OCI-M2 (cell line): ENCODE measurements around the gene DARS1.

Experiments
- DNase-seq: peaks from one replicate; lab custom pipeline; 2025; ENCODE audit not compliant: unreplicated experiment; lab: John Stamatoyannopoulos, UW

DARS1 gene

DNA sequence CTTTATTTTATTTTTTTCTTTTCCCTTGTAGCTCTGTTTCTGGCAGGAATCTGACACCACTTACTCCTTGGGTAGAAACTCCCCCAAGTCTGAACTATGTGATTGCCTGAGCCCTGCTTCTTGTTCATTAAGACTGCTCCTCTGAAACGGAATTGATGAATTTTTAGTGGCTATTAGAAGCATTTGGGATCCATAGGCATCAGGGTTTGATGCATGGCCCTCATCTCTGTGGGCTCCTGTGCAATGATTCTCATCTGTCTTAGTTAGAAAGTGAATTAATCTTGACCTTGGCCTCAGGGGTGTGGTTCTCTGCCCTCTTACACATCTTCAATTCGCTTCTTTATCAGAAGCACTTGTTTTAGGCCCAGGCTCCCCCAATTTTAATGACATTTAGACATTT lies 31.0 kb upstream of the DARS1 start:
- DNase-seq: no peak

DNA sequence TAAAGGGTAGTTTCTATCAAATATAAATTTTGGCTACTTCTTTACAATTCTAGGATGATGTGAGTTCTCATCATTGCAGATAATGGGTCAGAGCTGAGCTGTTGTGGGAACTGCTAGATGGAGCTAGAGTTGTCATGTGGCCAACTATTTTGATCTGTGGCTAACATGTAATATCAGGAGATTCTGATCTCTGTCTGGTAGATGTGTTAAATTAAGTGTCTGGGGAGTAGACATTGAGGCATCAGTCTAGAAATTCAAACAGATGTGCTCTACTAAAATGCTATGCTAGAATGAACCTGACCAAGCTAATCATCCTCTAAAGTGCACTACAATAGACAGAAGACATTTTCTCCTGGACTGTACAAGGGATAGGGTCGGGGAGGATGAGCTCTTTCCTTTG lies 30.3 kb upstream of the DARS1 start:
- no peak for DNase-seq

- DNase-seq: no peak
Measured at GRCh38 chr2:136014411-136014810, 29.0 kb upstream of the DARS1 start.

DNA sequence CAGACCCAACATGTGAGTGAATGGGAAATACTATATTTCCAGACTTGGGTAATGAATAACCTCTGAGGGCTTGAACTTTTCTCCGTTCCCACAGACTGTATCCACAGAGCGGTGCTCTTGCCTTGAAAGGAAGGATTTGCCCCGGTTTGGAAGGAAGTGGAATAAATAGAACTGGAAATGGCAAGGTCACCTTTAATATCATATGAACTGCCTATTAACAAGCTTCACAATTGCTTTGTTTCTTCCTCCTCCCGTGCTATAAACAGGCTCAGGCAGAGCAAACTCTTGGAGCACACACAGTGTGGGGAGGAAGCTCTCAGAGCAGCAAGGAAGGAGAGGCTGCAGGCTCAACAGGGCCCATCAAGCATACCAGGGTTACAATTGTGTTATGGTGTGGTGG lies 28.5 kb upstream of the DARS1 start:
- DNase-seq: no peak

DNA sequence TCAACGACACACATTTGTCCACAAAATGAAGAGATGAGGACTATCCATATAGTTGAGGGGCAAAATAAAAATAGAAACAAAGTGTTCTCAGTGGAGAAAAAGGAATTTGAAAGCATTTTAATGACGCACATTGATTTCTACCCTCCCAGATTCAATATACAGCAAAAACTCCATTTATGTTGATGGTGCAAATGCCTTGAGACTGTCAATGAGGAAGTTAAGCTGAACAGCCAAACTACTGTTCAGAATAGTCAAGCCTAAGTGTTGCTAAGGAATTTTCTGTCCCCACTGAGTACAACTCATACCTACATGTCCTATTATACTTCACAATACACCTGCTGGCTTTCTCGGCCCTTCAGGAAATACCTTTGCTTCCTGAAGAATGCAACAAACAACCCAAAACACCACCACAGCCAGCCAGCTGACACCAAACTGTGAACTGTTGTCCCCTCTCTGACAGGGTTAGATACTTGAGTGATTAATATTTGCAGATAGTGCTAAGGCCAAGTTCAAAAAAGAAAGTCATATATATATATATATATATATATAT lies 27.8 kb upstream of the DARS1 start:
- no peak for DNase-seq

GRCh38 chr2:136012315-136012714 lies 26.9 kb upstream of the DARS1 start:
- DNase-seq: no peak

- DNase-seq: no peak
Measured at GRCh38 chr2:136010126-136010525, 24.7 kb upstream of the DARS1 start.

GRCh38 chr2:136008205-136008865 lies 22.9 kb upstream of the DARS1 start:
- DNase-seq: no peak

GRCh38 chr2:136006658-136007057 lies 21.2 kb upstream of the DARS1 start:
- DNase-seq: no peak

DNA sequence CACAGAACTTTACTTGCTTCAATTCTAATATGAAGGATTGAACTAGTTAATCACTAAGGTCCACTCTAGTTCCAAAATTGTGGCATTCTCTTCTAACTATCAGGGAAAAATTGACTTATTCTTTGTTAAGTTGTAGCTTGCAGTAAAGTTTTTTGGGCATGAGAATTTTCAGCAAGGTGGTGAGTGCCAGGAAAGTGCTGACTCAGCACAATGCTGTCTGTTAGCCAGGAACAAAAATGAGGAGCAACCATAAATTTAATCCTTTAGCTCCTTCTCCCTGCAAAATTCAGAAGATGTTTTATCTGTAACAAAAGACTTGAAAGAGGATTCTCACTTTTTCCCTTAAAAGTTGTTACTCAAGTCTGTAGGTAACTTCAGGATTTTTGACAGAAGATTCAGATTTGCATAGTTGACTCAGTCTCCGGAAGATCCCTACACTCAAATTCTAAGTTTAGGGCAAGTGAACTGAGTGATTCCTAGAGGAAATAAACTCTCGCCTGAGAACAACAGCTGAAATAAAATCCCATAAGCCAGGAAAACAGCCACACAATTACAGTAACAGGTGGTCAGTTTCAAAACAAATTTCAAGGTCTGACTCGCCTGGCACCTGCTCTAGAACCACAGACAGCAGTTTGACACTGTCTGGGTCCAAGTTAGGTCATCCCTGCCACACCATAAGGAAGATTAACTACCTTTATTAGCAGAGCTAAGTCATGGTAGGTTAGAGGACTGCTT lies 20.2 kb upstream of the DARS1 start:
- DNase-seq: no peak

DNA sequence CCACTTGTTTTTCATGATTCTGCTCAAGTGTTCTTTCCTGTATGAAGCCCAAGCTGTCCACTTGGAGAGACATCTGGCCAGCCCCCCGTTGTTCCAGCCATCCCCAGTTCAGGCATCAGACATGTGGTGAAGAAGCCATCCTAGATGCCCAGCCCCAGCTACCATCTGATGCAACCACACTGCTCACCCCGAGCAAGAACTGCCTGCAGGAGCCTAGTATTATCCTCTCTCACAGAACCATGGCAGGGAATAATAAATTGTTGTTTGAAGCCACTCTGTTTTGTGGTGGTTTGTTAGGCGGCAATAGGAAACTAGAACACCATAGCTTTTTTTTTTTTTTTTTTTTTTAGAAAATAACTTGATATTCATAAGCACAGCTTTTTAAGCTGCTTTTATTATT lies 19.5 kb upstream of the DARS1 start:
- DNase-seq: no peak

DNA sequence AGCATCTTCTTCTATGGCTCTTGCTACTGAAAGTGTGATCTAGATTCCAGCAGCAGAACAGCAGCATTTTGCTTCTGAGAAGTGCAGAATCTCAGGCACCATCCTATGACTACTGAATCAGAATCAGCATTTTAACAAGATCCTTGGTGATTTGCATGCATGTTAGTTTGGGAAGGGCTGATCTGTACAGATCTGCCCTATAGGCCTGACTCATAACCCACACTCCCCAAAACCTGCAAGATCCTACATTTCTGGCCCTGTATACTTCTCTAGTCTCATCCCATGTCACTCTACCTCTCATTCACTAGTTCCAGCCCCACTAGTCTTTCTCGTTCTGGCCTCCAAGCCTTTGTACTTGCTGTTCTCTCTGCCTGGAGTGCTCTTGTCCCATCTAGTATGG lies 15.7 kb upstream of the DARS1 start:
- DNase-seq: no peak

- no peak for DNase-seq
Measured at GRCh38 chr2:136000502-136000901, 15.1 kb upstream of the DARS1 start.

DNA sequence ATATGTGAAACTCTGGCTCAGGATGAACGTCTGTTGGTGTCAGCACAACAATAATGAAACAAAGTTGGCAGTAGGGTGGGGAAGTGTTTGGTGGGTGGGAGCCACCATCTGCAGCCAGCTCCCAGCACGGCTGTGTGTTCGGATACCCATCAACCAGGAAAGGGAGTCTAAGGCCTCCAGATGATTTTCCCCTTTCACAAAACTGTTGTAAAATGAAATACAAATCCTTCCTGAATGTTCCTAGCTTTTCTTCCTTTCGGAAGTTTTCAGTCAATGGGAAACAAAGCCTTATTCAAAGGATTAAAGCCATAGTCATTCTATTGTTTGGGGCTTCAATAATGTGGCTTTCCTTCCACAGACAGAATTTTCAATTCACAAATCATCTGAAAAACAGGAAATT lies 14.5 kb upstream of the DARS1 start:
- DNase-seq: no peak

DNA sequence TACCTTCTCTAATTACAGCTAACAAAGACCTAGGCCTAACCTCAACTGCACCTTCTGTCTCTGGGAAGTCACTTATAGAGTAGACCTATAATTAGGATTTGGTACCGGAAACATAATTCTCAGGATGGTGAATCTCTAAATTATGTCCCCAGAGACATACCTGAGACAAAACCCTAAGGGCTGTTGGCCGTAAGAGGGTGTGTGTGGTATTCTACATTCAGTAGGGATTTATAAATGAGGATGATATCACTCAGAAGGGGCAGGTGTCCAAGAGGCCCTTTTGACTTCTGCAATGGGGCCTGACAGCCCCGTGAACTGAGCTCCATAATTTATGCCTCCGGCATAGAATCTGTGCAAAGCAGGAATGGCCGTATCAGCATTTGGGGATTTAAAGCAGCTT lies 13.5 kb upstream of the DARS1 start:
- DNase-seq: no peak

- DNase-seq: no peak
Measured at GRCh38 chr2:135997380-135997779, 12.0 kb upstream of the DARS1 start.

GRCh38 chr2:135996304-135996703 lies 10.9 kb upstream of the DARS1 start:
- no peak for DNase-seq

DNA sequence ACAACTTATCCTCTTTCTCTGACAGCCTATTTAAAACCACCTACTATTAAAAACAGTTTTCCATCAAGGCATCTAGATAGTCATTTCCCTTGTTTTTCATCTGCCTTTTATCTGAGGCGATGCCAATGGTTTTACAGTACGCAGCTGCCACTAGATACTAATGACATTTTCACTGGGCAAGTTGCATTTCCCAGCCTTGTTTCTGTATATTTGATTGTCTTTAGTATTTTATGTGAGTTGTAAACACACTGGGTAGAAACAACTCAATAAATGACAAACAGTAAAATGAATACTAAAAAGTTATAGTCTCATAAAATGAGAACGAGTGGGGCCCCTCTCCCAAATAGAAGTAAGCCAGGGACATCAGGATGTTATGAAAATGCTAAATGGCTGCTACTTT lies 8.9 kb upstream of the DARS1 start:
- no peak for DNase-seq

DNA sequence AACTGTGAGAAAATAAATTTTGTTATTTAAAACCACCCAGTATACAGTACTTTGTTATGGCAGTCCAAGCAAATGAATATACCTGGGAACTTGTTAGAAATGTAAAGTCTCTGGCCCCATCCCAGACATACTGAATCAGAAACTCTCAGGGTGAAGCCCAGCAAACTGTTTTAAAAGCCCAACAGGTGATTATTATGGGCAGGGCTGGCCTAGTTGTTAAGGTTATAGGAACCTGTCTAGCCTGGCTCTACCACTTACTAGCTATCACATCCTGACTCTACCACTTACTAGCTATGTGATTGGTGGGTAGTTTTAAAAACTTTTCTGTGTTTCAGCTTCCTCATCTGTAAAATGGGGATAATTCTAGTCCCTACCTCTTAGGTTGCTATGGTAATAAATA lies 8.0 kb upstream of the DARS1 start:
- DNase-seq: no peak

- DNase-seq: no peak
Measured at GRCh38 chr2:135991861-135992260, 6.4 kb upstream of the DARS1 start.

GRCh38 chr2:135987441-135987840 lies 2.0 kb upstream of the DARS1 start:
- no peak for DNase-seq

DNA sequence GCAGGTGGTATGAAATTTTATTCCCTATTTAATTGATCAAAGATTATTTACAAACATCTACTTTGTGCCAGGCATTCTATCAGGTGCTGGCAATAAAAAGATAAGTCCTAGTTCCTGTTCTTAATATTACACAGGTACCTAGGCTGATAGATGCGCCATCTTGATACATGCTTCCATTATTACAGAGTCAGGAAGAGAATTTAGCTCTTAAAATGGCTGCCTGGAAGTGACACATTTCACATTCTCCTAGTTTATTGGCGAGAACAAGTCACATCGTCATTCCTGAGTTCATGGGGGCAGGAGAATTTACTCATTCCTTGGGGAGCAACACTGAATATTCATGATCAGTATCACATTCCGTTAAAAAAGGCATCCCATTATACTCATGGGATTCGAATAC lies 1.1 kb upstream of the DARS1 start:
- no peak for DNase-seq
